ENCODE results near the gene ATP8A2. TPM values are rescaled to one million over a fixed set of nuclear protein-coding genes. Genes with fewer than 3 reads are reported as not detected.

Gene ATP8A2
- total and polyA plus RNA-seq, 9 of the 15 experiments (the other 6 are each of a cell fraction or from before 2014, with no cell fraction given), result under 0.01 to 0.33 (median 0.06) TPM; not detected in 4

- H3K9ac ChIP-seq (ENCODE audit: insufficient read depth in 1 of 2, low read depth in 2 of 2, low read length in 2 of 2), result no peak overlapping the region
- H3K9me3 ChIP-seq (replicated peaks; ENCODE audit: control insufficient read depth, insufficient read depth, low read depth, low read length), result no peaks in the 10 kb centered on the region
- no peaks in the 10 kb centered on the region for H3K9me1 ChIP-seq (ENCODE audit: control insufficient read depth, insufficient read depth, low read length)
- no peak overlapping the region for H3K27ac ChIP-seq (ENCODE audit: extremely low read depth, low read depth, low read length)
- ATAC-seq (no peak), DNase-seq (ENCODE audit: extremely low read depth in 1 of 4, low spot score in 3 of 4) (no peak), FAIRE-seq (no peak)
- H2AFZ ChIP-seq (ENCODE audit: low read depth, low read length), result no peak overlapping the region
- in situ Hi-C loops (cut with MboI), result no loop called here
- 0% methylated on average over 4 of the region's 4 CpGs for WGBS (ENCODE audit: insufficient coverage, low coverage, missing lambda C conversion rate)
- H4K20me1 ChIP-seq (replicated peaks; ENCODE audit: control insufficient read depth, insufficient read depth, low read length), result no peaks in the 10 kb centered on the region
- H3K79me2 ChIP-seq (ENCODE audit: control insufficient read depth, insufficient read depth, low read length), result no peaks in the 10 kb centered on the region
- no peaks in the 10 kb centered on the region for H3K36me3 ChIP-seq (ENCODE audit: control insufficient read depth, insufficient read depth, low read length)
- no peaks in the 10 kb centered on the region for H3K4me1 ChIP-seq (replicated peaks in 1 of 2; ENCODE audit: control insufficient read depth in 2 of 2, insufficient read depth in 2 of 2, low read length in 2 of 2)
- H3K4me2 ChIP-seq (ENCODE audit: insufficient read depth, low read length), result no peak overlapping the region
- H3K27me3 ChIP-seq (ENCODE audit: control insufficient read depth in 2 of 2, insufficient read depth in 2 of 2, low read length in 2 of 2), result no peaks in the 10 kb centered on the region
- no peak overlapping the region for H3K4me3 ChIP-seq
- CTCF ChIA-PET (ENCODE audit: low intra/inter-chr PET ratio), result no interaction called here
- POLR2A ChIA-PET, result no interaction called here
- BruUV-seq (replicated peaks), result no TSS peak
- intact Hi-C loops (cut with micrococcal nuclease), result no loop called here
- TF ChIP-seq WHSC1 (IDR thresholded peaks at IDR 0.05; ENCODE audit: low read length) (no peak), HIVEP1 (CRISPR knock-in tag; IDR thresholded peaks at IDR 0.05) (no peak), HNRNPK (IDR thresholded peaks at IDR 0.05; ENCODE audit: low read depth, low read length, poor library complexity, severe bottlenecking) (no peak), FOXA3 (CRISPR knock-in tag; conservative IDR thresholded peaks at IDR 0.05 in 1 of 2, IDR thresholded peaks at IDR 0.05 in 1 of 2) (no peak), MCM5 (IDR thresholded peaks at IDR 0.05; ENCODE audit: low read depth) (no peak), EHMT2 (IDR thresholded peaks at IDR 0.05) (no peak), ZNF436 (CRISPR knock-in tag; IDR thresholded peaks at IDR 0.05) (no peak), RBM14 (IDR thresholded peaks at IDR 0.05; ENCODE audit: borderline replicate concordance, insufficient read depth, low read depth, low read length) (no peak), CHD4 (IDR thresholded peaks at IDR 0.05; ENCODE audit: insufficient read depth, insufficient replicate concordance, low read depth, low read length, poor library complexity, severe bottlenecking) (no peak), RREB1 (CRISPR knock-in tag; IDR thresholded peaks at IDR 0.05) (no peak), JUND (IDR thresholded peaks at IDR 0.05; ENCODE audit: borderline replicate concordance, low read depth, low read length) (no peak), JUND (tag; IDR thresholded peaks at IDR 0.05; ENCODE audit: borderline replicate concordance, low read depth, low read length) (no peak), ZNF511 (CRISPR knock-in tag; IDR thresholded peaks at IDR 0.05) (no peak), ZBTB33 (CRISPR knock-in tag; IDR thresholded peaks at IDR 0.05) (no peak)
Measured at GRCh38 chr13:25920931-25921330, 549.2 kb downstream of the ATP8A2 start.

Measured in K562 (cell line).